HepG2 (cell line): ENCODE data around the gene IGFBP5. TPM values are rescaled to one million over a fixed set of nuclear protein-coding genes. Genes with fewer than 3 reads are reported as not detected.

ENCODE experiments used
- AGO1 ChIP-seq: fragments of 200-400 bp; formaldehyde crosslinking; IDR thresholded peaks from 2 replicates; pipeline ENCODE4 v1.6.1; 2017; ENCODE audit warnings: mild to moderate bottlenecking, low read depth, low read length, moderate library complexity; ENCODE audit not compliant: poor library complexity, severe bottlenecking
- HNRNPK ChIP-seq: fragments of 200-400 bp; formaldehyde crosslinking; IDR thresholded peaks from 2 replicates; pipeline ENCODE4 v1.6.1; 2018; ENCODE audit warnings: low read length, low read depth, moderate library complexity, mild to moderate bottlenecking; ENCODE audit not compliant: poor library complexity, severe bottlenecking
- NFAT5 ChIP-seq: sonication (generic); formaldehyde crosslinking; IDR thresholded peaks from 2 replicates; pipeline ENCODE4 v1.4.0; 2020; ENCODE audit warnings: missing genetic modification reagents
- RBM39 ChIP-seq: fragments of 200-400 bp; formaldehyde crosslinking; IDR thresholded peaks from one replicate; pipeline ENCODE4 v1.6.1; 2018; ENCODE audit warnings: antibody characterized with exemption, mild to moderate bottlenecking, low read depth, low read length; ENCODE audit not compliant: poor library complexity, severe bottlenecking
- SMARCE1 ChIP-seq: fragments of 450-650 bp; IDR thresholded peaks from 2 replicates; pipeline ENCODE4 v1.6.1; 2017; ENCODE audit warnings: borderline replicate concordance
- TEAD3 ChIP-seq: optimal IDR thresholded peaks from 2 replicates; pipeline ENCODE3; 2016; ENCODE audit warnings: borderline replicate concordance
- TIGD3 ChIP-seq: sonication (generic); formaldehyde crosslinking; IDR thresholded peaks from 2 replicates; pipeline ENCODE4 v1.5.1; 2020; ENCODE audit warnings: mild to moderate bottlenecking, missing genetic modification reagents, borderline replicate concordance
- ZBTB38 ChIP-seq: sonication (generic); formaldehyde crosslinking; IDR thresholded peaks from 2 replicates; pipeline ENCODE4 v1.5.1; 2020; ENCODE audit warnings: mild to moderate bottlenecking, missing genetic modification reagents
- ZBTB4 ChIP-seq: sonication (generic); formaldehyde crosslinking; IDR thresholded peaks from 2 replicates; pipeline ENCODE4 v1.4.0; 2020; ENCODE audit warnings: missing genetic modification reagents, mild to moderate bottlenecking, borderline replicate concordance
- ZMYM3 ChIP-seq: sonication (generic); formaldehyde crosslinking; IDR thresholded peaks from 2 replicates; pipeline ENCODE4 v1.5.1; 2020; ENCODE audit warnings: mild to moderate bottlenecking, missing genetic modification reagents
- ZNF484 ChIP-seq: sonication (generic); formaldehyde crosslinking; IDR thresholded peaks from 2 replicates; pipeline ENCODE4 v1.5.1; 2020; ENCODE audit warnings: mild to moderate bottlenecking, low read depth, missing genetic modification reagents, borderline replicate concordance
- ZNF777 ChIP-seq: sonication (generic); formaldehyde crosslinking; IDR thresholded peaks from 2 replicates; pipeline ENCODE4 v1.4.0; 2020; ENCODE audit warnings: missing genetic modification reagents
- ZNF792 ChIP-seq: IDR thresholded peaks from 2 replicates; pipeline ENCODE4 v1.6.1; 2016
- polyA plus RNA-seq, 8 experiments: library from polyadenylated mRNA; depleted of rRNA in 3 of 8; stranded (reverse) in 7 of 8; unstranded in 1 of 8; fragments of >200 nt; fragmentation: Illumina TruSeq in 4 of 8; extraction: Trizol in 4 of 8; gene quantifications; 2 replicates each; pipeline versions ENCODE4 v1.2.1 to v1.2.3, GENCODE V29; 2011 to 2016; ENCODE audit warnings: low read depth in 4 of 8, missing spikeins in 1 of 8, mixed read lengths in 1 of 8; ENCODE audit not compliant: insufficient read depth in 1 of 8
- total RNA-seq, 5 experiments: library from RNA; depleted of rRNA; stranded (reverse); fragments of >200 nt; fragmentation: Illumina TruSeq; extraction: Trizol; gene quantifications; 2 replicates each; pipeline ENCODE4 v1.2.3, GENCODE V29; 2016; ENCODE audit warnings: low read depth in 1 of 5
- TF ChIP-seq, protein P1 (sequence below): sonication (generic); formaldehyde crosslinking; IDR thresholded peaks from 2 replicates; pipeline ENCODE4 v1.5.1; 2020; ENCODE audit warnings: mild to moderate bottlenecking, missing genetic modification reagents, moderate library complexity

The IGFBP5 gene
- total and polyA plus RNA-seq, 2 of the 13 experiments (the other 11 are each of a cell fraction or from before 2014, with no cell fraction given) = 0.15 TPM; not detected in 1

- TF ChIP-seq ZBTB4 (CRISPR knock-in tag) = 0 out of 2 replicates have a peak, but pooled peaks have one; percentile 30
- no peak for TF ChIP-seq AGO1
- TF ChIP-seq ZNF777 = no peak
- no peak for TF ChIP-seq ZNF484
- TF ChIP-seq HNRNPK = no peak
- TF ChIP-seq NFAT5 (CRISPR knock-in tag) = no peak
- no peak for TF ChIP-seq TIGD3 (CRISPR knock-in tag)
- TF ChIP-seq ZMYM3 (CRISPR knock-in tag) = peak; percentile 75
- peak; percentile 57; the same call in 1 of the 2 replicates for TF ChIP-seq ZBTB38 (CRISPR knock-in tag)
- TF ChIP-seq ZNF792 (CRISPR knock-in tag) = no peak
- peak; percentile 27 for TF ChIP-seq TEAD3
- TF ChIP-seq SMARCE1 = no peak
- TF ChIP-seq RBM39 = no peak
- TF ChIP-seq, protein P1, sequence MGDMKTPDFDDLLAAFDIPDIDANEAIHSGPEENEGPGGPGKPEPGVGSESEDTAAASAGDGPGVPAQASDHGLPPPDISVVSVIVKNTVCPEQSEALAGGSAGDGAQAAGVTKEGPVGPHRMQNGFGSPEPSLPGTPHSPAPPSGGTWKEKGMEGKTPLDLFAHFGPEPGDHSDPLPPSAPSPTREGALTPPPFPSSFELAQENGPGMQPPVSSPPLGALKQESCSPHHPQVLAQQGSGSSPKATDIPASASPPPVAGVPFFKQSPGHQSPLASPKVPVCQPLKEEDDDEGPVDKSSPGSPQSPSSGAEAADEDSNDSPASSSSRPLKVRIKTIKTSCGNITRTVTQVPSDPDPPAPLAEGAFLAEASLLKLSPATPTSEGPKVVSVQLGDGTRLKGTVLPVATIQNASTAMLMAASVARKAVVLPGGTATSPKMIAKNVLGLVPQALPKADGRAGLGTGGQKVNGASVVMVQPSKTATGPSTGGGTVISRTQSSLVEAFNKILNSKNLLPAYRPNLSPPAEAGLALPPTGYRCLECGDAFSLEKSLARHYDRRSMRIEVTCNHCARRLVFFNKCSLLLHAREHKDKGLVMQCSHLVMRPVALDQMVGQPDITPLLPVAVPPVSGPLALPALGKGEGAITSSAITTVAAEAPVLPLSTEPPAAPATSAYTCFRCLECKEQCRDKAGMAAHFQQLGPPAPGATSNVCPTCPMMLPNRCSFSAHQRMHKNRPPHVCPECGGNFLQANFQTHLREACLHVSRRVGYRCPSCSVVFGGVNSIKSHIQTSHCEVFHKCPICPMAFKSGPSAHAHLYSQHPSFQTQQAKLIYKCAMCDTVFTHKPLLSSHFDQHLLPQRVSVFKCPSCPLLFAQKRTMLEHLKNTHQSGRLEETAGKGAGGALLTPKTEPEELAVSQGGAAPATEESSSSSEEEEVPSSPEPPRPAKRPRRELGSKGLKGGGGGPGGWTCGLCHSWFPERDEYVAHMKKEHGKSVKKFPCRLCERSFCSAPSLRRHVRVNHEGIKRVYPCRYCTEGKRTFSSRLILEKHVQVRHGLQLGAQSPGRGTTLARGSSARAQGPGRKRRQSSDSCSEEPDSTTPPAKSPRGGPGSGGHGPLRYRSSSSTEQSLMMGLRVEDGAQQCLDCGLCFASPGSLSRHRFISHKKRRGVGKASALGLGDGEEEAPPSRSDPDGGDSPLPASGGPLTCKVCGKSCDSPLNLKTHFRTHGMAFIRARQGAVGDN = peak; percentile 37; the same call in 1 of the 2 replicates
Observed at GRCh38 chr2:216657086-216657855, 38.1 kb downstream of the IGFBP5 start (continued).
